Left renal cortex interstitium (tissue), 4 donors: ENCODE results near the gene FLOT1. TPM values are rescaled to one million over a fixed set of nuclear protein-coding genes. Genes with fewer than 3 reads are reported as not detected.

Experiments used
- DNase-seq, 4 donors: peaks; one replicate each; pipeline ENCODE4 v3.0.0-alpha.2; 2013; ENCODE audit warnings: low read depth in 4 of 4, low spot score in 2 of 4, missing footprints in 1 of 4
- polyA plus RNA-seq, 4 donors: library from polyadenylated mRNA; unstranded; fragments of 120-200 nt; gene quantifications; one replicate each; pipeline ENCODE4 v1.2.1, GENCODE V29; 2013; ENCODE audit not compliant: insufficient read length in 4 of 4

The FLOT1 gene
- polyA plus RNA-seq, 4 donors, result 141 to 148 (median 146) TPM

GRCh38 chr6:30748851-30749540 is 6.5 kb upstream of the FLOT1 start:
- no peak for DNase-seq

GRCh38 chr6:30747902-30748769 is 5.6 kb upstream of the FLOT1 start:
- DNase-seq, result no peak

DNA sequence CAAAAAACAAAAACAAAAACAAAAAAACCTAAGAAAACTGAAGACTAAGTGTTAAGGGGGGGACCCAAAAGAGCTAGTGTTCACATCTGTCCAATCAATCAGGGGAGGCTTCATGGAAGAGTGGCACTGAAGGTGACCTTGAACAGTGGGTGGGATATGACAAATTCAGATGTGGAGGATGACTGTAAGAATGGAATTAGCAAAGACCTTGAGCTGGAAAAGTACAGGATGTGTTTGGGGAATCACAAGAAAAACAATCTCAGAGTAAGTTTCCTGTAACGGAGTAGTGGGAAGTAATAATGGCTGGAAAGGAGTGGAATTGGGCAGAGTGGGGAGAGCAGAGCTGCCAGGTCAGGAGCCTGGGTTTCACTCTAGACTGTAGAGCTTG is 4.8 kb upstream of the FLOT1 start:
- no peak for DNase-seq

DNA sequence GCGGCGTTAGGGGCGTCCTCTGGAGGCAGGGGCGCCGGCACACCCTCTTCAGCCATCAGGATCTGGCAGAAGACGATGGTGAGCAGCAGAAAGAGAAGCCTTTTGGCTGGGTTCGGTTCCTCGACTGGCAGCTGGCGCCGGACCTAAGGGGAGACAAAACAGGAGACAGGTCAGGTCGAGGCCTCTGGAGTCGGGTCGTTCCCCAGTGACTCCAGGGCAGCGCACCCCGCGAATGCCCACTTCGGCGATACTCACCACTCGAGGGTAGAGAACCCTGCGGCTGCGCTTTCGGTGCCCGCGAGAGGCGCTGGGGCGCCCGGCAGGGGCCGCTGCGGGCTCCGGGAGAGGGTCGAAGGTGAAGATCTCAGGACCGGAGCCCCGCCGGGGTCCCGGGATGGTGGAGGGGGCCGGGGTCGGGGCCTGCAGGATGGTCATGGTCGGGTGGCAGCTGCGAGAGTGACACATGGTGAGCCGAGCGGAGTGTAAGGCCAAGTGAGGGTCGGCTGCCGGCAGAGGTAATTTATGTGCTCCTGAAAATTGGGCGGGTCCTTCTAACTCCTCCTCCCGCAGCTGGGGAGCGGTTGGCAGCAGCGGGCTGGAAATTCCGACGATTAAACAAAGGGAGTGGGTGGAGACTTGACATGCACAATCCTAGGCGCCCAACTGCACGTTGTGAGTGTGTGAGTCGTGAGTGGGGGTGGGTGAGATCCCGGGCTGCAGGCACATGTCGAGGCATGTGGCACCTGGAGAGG is 1.7 kb upstream of the FLOT1 start, which contains the start of gene IER3:
Gene IER3 (minus strand): TSS at position 494 of the 752 bp plus-strand sequence. CDS start 29 bp downstream, at position 465.
- peak in 3 of 4 donors; percentile 58 to 71 (median 67) for DNase-seq

- peak in 1 of 4 donors; percentile 61 for DNase-seq
Observed at GRCh38 chr6:30743099-30744053, 889 bp upstream of the FLOT1 start.

GRCh38 chr6:30741789-30742315 is 635 bp downstream of the FLOT1 start:
- DNase-seq, result no peak

DNA sequence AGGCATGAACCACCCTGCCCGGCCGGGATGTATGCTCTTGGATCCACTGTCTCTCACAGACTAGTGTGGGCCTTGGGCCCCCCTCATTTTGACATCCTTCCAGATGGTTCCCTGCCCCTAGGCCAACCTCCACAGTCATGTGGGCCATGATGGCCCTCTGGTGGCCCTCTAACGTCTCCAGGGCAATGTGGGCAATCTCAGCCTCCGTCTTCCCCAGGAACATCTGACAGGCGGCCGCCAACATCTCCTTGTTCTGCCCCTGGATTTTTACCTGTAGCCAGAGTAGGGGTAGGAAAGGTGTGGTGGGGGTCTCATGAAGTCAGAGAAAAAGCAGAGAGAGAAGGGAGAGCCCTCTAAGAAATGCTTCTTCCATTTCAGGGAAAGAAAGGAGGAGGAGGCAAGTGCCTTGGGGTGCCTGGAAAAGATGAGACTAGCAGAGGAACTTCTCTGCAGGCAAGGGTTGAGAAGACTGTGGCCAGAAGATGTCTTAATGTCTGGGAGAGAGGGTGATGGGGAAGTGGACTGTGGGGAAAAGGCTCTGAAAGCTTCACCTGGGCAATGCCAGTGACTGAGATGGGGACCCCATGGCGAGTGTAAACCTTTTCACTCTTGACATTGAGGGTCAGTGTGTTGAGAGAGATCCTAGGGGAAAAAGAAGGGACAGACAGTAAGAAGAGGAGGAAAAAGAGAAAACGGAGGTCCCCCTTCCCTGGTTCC is 1.3 kb downstream of the FLOT1 start:
- DNase-seq, result no peak

DNA sequence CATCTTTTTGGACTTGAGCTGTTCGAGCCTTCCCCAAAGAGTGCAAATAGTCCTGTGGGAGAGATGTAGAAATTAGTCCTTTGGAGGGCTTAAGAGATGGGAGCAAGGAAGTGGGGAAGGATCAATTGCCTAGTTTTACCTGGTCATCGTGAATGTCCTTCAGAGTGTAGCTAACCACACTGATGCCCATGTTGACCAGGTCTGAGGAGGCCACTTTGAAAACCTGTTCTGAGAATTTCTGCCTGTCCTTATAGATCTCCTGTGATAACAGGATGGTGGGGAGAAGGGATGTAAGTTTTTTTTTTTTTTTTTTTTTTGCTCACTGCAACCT is 2.0 kb downstream of the FLOT1 start:
- DNase-seq, result no peak

GRCh38 chr6:30738532-30738931 is 4.0 kb downstream of the FLOT1 start:
- DNase-seq, result no peak

DNA sequence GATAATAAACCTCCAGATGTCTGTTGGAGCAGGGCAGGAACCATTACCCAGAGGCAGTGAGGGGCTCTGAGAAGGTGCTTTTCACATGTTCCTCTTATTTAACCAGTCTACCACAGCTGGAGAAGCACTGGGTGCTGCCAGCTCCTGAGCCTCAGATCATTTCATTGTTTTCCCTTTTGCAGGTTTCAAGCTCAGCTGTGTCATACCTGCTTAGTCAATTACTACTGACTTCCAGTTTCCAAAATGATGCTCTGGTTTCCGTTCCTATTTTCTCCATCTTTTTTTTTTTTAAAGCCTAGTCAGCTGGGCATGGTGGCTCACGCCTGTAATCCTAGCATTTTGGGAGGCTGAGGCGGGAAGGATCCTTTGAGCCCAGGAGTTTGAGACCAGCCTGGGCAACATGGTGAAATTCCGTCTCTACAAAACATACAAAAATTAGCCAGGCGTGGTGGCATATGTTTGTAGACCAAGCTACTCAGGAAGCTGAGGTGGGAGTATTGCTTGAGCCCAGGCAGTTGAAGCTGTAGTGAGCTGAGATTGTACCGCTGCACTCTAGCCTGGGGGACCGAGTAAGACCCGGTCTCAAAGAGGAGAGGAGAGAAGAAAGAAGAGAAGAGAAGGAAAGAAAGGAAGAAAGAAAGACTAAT is 6.7 kb downstream of the FLOT1 start:
- no peak for DNase-seq

GRCh38 chr6:30732237-30732943 is 10.1 kb downstream of the FLOT1 start:
- no peak for DNase-seq

GRCh38 chr6:30730601-30731435 is 11.7 kb downstream of the FLOT1 start:
- DNase-seq, result no peak

DNA sequence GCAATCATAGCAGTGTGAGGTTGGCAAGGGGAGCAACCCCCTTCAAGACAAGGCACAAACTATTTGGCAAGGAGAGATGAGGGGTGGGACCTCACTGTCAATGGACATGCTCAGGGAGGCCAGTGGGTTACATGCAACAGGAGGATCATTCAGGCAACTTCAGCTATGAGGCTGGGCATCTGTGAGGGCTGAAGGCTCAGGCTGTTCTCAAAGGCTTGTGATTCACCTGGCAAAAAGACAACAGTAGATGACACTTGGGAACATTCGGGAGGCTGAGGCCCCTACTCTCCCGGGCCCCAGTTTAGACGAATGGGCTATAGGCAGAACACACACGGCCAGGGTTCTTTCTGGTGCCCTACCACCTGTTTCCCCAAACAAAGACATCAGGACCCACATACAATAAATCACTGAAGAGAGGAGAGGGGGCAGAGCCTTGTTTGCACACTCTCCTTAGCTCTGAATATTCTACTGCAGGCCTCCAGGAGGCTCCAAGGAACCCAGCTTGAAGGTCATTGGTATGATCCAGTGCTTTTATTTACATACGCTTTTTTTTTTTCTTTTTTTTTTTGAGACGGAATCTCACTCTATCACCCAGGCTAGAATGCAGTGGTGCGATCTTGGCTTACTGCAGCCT is 14.4 kb downstream of the FLOT1 start:
- no peak for DNase-seq

DNA sequence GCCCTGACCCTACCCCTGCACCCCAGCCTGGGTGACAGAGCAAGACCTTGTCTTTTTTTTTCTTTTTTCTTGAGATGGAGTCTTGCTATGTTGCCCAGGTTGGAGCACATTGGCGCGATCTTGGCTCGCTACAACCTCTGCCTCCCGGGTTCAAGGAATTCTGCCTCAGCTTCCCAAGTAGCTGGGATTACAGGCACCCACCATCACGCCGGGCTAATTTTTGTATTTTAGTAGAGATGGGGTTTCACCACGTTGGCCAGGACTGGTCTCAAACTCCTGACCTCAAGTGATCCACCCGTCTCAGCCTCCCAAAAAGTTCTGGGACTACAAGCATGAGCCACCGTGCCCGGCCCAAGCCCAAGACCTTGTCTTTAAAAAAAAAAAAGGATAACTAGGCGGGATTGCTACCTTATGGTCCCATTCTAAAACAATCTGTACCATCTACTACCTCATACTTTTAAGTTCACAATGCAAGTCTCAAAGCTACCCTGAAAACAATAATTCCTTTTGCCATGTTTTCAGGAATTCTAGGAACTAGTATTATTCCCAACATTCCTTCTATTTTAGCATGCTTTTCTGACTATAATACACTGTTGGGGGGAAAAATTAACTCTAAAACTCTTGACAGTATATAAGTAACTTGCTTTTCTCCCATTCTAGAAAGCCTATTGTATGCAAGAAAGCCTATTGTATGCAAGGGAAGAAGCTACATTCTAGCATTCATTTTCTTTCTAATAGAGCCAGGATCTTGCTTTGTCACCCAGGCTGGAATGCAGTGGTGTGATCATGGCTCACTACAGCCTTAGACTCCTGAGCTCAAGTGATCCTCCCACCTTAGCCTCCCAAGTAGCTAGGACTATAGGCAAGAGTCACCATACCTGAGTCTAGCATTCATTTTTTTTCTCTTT is 15.7 kb downstream of the FLOT1 start:
- no peak for DNase-seq

GRCh38 chr6:30725713-30726505 is 16.6 kb downstream of the FLOT1 start:
- DNase-seq, result no peak
